ENCODE results near the gene PYGO1. TPM values are rescaled to one million over a fixed set of nuclear protein-coding genes. Genes with fewer than 3 reads are reported as not detected.

The PYGO1 gene, protein sequence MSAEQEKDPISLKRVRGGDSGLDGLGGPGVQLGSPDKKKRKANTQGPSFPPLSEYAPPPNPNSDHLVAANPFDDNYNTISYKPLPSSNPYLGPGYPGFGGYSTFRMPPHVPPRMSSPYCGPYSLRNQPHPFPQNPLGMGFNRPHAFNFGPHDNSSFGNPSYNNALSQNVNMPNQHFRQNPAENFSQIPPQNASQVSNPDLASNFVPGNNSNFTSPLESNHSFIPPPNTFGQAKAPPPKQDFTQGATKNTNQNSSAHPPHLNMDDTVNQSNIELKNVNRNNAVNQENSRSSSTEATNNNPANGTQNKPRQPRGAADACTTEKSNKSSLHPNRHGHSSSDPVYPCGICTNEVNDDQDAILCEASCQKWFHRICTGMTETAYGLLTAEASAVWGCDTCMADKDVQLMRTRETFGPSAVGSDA
- not detected for polyA plus RNA-seq (ENCODE audit: low read depth in 6 of 6)

DNA sequence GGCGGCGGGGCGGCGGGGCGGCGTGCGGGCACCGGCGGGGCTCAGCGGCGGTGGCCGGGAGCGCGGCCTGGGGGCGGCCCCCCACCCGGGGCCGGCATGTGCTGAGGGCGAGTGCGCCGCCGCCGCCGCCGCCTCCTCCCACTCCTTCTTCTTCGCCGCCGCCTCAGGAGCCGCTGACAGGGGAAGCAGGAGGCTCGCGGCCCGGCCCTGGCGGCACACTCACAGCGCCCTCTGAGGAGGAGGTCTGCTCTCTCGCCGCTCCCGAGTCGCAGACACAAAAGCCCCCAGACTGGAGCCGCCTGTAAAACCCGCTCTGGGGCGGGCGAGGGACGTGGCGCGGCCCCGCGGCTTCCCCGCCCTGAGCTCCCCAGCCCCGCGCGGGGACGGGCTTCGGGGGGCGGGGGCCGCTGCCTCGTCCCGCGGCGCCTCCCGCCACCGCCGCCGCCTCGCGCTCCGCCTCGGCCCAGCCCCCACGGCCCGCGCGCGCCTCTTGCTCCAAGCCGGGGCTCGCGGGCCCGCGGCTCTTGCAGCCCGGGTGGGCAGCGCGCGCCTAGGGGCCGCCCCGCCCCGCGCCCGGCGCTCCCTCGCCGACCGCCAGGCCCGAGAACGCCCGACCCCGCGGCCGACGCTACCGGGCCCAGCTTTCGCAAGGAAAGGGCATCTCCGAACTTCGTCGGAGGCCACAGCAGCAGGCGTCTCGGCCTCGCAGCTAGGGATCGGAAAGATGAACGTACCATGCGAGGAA, at the start of gene PYGO1:
TSS of gene PYGO1 (minus strand) at position 276 of the 745 bp plus-strand sequence. CDS start 462 bp downstream, outside the sequence.
- ATAC-seq (ENCODE audit: low read depth in 2 of 2) = peak; percentile 71 to 77
- H3K9me3 Mint-ChIP-seq = peaks cover 0 to 12% (median 7%) of the 10 kb centered on the region in 7 donors
- no peak within 1 kb of the TSS for H3K27ac Mint-ChIP-seq
- H3K36me3 Mint-ChIP-seq = no peaks in the 10 kb centered on the region
- peak; percentile 20 for DNase-seq
- H3K4me3 Mint-ChIP-seq = peak within 1 kb of the TSS; percentile 61 to 79 (median 73)
- peaks cover 40 to 52% (median 40%) of the 10 kb centered on the region in 3 donors for H3K27me3 Mint-ChIP-seq
- peaks cover 0 to 3% (median 0%) of the 10 kb centered on the region in 3 donors for H3K4me1 Mint-ChIP-seq

DNA sequence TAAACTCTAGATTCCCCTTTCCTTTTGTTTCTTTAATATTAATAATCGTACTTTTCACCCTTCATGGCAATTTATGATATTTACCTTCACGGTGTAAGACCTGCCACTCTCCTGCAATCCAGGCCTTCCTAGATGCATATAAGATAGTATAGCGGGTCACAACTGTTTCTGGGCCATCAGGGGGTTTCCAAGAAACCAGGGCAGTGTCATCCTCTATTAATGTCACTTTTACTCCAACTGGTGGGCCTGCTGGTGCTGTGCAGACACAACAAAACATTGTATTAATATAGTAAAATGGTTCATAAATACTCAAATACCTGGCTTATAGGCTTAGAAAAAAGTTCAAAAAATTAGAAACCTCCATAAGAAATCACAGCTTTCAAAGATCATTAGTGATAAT, 48.9 kb upstream of the PYGO1 start:
- no peaks in the 10 kb centered on the region for H3K36me3 Mint-ChIP-seq
- no peaks in the 10 kb centered on the region for H3K4me1 Mint-ChIP-seq
- peaks cover 0 to 15% (median 7%) of the 10 kb centered on the region in 3 donors for H3K27me3 Mint-ChIP-seq
- no peaks in the 10 kb centered on the region for H3K9me3 Mint-ChIP-seq
- ATAC-seq (ENCODE audit: low read depth in 2 of 2) (no peak), DNase-seq (no peak)
- H3K27ac Mint-ChIP-seq = no peak overlapping the region
- no peak overlapping the region for H3K4me3 Mint-ChIP-seq

DNA sequence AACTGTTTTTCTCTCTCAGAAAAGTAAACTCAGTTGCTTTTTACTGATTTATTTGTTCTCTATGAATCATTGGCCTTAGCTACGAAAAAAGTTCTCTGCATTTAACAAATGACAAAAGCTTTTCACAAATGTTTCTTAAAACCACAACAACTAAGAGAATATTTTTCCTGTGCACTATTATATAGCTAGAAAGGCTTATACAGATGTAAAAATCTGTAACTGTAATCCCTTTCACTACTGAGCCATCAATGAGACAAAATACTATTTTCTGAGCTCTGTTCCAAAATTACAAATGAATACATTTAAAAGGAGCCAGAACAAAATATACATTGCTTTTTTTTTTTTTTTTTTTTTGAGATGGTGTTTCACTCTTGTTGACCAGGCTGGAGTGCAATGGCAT, 45.6 kb upstream of the PYGO1 start:
- H3K4me3 Mint-ChIP-seq = no peak overlapping the region
- H3K27ac Mint-ChIP-seq = no peak overlapping the region
- ATAC-seq (ENCODE audit: low read depth in 2 of 2) = no peak
- peaks cover 0 to 19% (median 4%) of the 10 kb centered on the region in 3 donors for H3K27me3 Mint-ChIP-seq
- no peaks in the 10 kb centered on the region for H3K36me3 Mint-ChIP-seq
- no peaks in the 10 kb centered on the region for H3K9me3 Mint-ChIP-seq
- DNase-seq = no peak
- H3K4me1 Mint-ChIP-seq = no peaks in the 10 kb centered on the region

DNA sequence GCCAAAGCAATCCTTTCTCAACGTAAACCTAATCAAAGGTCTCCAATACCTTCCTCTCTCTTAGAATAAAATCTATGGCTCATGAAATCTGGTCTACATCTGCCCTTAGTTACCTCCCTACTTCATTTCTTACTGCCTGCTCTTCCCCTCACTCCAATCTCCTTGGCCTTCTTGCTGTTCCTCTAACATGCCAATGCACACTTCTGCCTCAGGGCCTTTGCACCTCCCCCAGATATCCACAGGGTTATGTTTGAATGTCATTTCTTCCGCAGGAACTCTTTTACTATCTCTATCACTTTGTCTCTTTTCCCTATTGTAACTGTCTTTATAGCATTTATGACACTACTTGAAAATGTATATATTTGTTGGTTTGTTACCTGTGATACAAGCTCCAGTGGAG, 44.3 kb upstream of the PYGO1 start:
- H3K36me3 Mint-ChIP-seq = no peaks in the 10 kb centered on the region
- no peak overlapping the region for H3K27ac Mint-ChIP-seq
- H3K4me1 Mint-ChIP-seq = no peaks in the 10 kb centered on the region
- DNase-seq (no peak), ATAC-seq (ENCODE audit: low read depth in 2 of 2) (no peak)
- H3K9me3 Mint-ChIP-seq = no peaks in the 10 kb centered on the region
- peaks cover 0 to 27% (median 4%) of the 10 kb centered on the region in 3 donors for H3K27me3 Mint-ChIP-seq
- H3K4me3 Mint-ChIP-seq = no peak overlapping the region

DNA sequence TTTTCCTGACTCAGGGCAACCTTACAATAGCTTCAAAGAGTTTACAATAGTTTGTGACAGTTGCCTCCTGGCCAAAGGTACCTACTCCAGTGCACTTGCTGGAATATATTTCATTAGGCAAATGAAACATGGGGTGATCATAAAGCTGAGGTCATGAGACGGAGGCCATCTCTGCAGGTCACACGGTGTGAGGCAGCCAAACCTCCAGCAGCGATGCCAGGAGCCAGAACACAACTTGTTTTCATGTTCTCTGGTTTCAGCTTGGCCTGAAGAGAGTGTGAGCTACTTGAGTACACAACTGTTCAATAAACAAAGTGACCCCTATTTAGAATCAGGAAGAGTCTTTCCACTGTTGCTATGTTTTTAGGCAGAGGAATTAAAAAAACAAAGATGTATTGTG, 42.7 kb upstream of the PYGO1 start:
- DNase-seq (no peak), ATAC-seq (ENCODE audit: low read depth in 2 of 2) (no peak)
- H3K4me3 Mint-ChIP-seq = no peak overlapping the region
- no peak overlapping the region for H3K27ac Mint-ChIP-seq
- H3K4me1 Mint-ChIP-seq = no peaks in the 10 kb centered on the region
- H3K9me3 Mint-ChIP-seq = no peaks in the 10 kb centered on the region
- H3K36me3 Mint-ChIP-seq = no peaks in the 10 kb centered on the region
- peaks cover 0 to 19% (median 4%) of the 10 kb centered on the region in 3 donors for H3K27me3 Mint-ChIP-seq

DNA sequence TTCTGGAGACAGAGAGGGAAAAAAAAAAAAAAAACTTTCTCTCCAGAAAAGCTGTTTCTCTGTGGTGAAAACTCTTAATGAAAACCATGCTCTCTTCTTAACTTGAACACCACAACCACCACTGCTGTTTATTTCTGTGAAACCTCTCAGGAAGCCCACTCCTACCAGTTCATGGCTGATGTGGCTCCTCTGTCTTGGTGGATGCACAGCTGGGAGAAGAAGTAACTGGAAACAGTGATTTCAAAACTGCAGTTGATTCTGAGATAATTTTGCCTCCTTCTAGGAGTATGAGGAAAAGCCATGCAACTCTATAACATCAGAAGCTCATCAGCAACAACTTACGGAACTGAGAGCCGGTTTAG, 40.2 kb upstream of the PYGO1 start:
- DNase-seq (no peak), ATAC-seq (ENCODE audit: low read depth in 2 of 2) (no peak)
- Mint-ChIP-seq H3K4me3 (no peak overlapping the region), H3K36me3 (no peaks in the 10 kb centered on the region), H3K27ac (no peak overlapping the region), H3K9me3 (no peaks in the 10 kb centered on the region), H3K4me1 (no peaks in the 10 kb centered on the region), H3K27me3 (peaks cover 0 to 19% (median 4%) of the 10 kb centered on the region in 3 donors)

DNA sequence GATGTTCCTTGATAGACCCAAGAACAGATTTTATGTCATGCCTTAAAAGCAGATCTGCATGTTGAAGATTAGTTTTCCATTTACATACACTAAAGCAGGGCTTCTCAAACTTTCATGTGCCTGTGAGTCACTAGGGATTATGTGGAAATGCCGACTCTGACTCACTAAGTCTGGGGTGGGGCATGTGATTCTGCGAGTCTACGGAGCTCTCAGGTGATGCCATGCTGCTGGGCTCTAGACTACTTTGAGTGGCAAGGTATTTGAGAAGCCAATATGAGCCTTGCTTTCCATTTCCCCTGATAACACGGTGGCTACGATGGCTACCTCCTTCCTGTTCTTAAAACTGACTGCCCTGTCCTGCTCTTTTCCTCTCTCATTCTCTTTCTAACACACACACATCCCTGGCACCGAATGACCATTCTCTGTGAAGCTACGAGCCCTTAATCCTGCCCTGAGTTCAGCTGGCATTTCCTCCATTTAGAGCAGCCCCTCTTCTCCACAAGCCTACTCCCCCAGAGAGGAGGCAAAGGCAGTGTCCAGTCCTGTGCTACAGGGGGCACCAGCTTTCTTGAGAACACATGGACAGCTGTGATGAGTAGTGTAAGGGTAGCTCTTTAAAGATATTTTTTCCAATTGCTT, 39.7 kb upstream of the PYGO1 start:
- Mint-ChIP-seq H3K4me3 (peak overlapping the region in 1 of 8 donors; percentile 48), H3K36me3 (no peaks in the 10 kb centered on the region), H3K27me3 (peaks cover 0 to 19% (median 4%) of the 10 kb centered on the region in 3 donors), H3K9me3 (no peaks in the 10 kb centered on the region), H3K4me1 (no peaks in the 10 kb centered on the region), H3K27ac (no peak overlapping the region)
- ATAC-seq (ENCODE audit: low read depth in 2 of 2) (no peak), DNase-seq (no peak)

DNA sequence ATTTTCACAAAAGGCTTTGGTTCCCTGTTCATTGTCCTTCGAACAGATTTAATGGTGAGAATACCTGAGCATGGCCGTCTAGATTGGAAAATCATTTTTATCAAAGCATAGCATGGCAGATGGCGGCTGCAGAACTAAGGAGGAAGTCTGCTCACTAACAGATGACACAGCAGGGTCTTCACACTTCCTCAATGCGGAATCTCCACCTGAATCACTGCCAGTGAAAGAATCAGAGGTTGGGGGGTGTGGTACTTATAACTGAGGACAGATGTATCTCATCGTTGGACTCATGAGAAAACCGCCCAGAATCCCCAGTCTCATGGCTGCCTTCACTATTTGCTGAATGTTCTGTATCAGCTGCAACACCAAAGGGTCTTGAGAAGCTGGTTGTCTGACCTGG, 31.6 kb upstream of the PYGO1 start:
- H3K27me3 Mint-ChIP-seq = peaks cover 8 to 25% (median 18%) of the 10 kb centered on the region in 3 donors
- H3K4me3 Mint-ChIP-seq = no peak overlapping the region
- DNase-seq (no peak), ATAC-seq (ENCODE audit: low read depth in 2 of 2) (no peak)
- H3K4me1 Mint-ChIP-seq = no peaks in the 10 kb centered on the region
- no peak overlapping the region for H3K27ac Mint-ChIP-seq
- H3K36me3 Mint-ChIP-seq = no peaks in the 10 kb centered on the region
- no peaks in the 10 kb centered on the region for H3K9me3 Mint-ChIP-seq

DNA sequence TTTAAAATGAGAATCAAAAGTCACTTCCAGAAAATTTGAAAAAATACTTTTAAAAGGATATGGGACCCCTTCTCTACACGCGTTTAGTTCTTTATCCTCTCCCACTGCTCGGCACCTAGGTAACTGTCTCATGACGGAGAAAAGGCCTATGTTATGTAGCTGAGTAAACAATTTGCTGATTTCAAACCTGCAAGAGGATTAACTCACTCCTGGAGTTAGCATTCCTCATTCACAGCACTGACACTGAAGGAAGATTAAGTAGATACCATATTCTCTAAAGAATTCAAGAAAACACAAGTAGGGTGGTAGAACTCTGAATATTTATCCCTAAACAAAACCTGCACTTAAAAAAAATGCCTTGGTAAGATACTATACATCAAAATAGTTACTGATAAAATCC, 30.2 kb upstream of the PYGO1 start:
- DNase-seq (no peak), ATAC-seq (ENCODE audit: low read depth in 2 of 2) (no peak)
- no peaks in the 10 kb centered on the region for H3K36me3 Mint-ChIP-seq
- no peaks in the 10 kb centered on the region for H3K4me1 Mint-ChIP-seq
- H3K27ac Mint-ChIP-seq = no peak overlapping the region
- H3K9me3 Mint-ChIP-seq = no peaks in the 10 kb centered on the region
- H3K27me3 Mint-ChIP-seq = peaks cover 21 to 33% (median 31%) of the 10 kb centered on the region in 3 donors
- no peak overlapping the region for H3K4me3 Mint-ChIP-seq

DNA sequence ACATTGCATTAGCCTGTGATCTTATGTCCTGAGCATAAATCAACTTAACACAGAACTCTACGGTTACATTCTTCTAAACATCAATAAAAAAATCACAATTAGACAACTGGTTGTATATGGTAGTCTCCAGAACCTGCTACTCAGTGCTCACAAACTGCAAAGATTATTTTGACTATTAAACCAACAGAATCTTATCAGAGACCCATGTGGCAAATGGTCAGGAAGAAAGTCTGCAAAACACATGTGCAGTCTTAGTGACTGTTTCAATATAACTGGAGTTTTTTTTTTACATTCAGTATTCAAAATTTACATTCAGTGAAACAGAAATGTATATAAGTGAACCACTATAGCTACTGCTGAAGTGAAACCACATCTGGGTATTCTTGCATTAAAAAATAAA, 27.3 kb upstream of the PYGO1 start:
- peaks cover 29 to 33% (median 32%) of the 10 kb centered on the region in 3 donors for H3K27me3 Mint-ChIP-seq
- no peak overlapping the region for H3K27ac Mint-ChIP-seq
- H3K4me3 Mint-ChIP-seq = no peak overlapping the region
- H3K4me1 Mint-ChIP-seq = no peaks in the 10 kb centered on the region
- ATAC-seq (ENCODE audit: low read depth in 2 of 2) (no peak), DNase-seq (no peak)
- H3K36me3 Mint-ChIP-seq = no peaks in the 10 kb centered on the region
- peaks cover 0 to 2% (median 0%) of the 10 kb centered on the region in 7 donors for H3K9me3 Mint-ChIP-seq

DNA sequence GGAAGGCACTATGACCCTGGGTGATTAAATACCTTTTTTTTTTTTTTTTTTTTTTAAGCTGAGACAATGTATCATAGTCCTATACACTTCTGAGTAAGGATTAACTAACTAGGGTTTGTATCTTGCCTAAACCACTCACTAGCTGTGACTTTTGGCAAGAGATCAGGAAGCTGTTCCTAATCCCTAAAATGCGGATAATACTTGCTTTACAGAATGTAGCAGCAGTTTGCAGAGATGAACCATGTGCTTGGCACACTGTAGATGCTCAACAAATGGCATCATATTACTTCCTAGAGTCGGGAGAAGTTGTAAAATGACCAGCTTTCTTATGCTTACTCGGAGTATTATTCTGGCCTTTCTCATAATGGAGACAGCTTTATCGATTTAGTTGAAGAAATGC, 25.6 kb upstream of the PYGO1 start:
- no peak for ATAC-seq (ENCODE audit: low read depth in 2 of 2)
- H3K27me3 Mint-ChIP-seq = peaks cover 28 to 37% (median 31%) of the 10 kb centered on the region in 3 donors

DNA sequence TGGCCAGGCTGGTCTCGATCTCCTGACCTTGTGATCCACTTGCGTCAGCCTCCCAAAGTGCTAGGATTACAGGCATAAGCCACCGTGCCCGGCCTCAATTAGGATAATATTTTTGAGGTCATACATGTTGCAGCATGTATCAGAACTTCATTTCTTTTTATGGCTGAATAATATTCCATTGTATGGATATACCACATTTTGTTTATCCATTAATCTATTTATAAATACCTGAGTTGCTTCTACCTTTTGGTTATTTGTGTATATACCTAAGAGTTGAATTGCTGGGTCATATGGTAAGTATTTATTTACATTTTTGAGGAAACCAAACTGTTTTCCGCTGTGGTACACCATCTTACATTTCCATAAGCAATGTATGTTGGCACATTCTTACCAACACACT, 18.1 kb upstream of the PYGO1 start:
- peaks cover 9 to 23% (median 13%) of the 10 kb centered on the region in 3 donors for H3K27me3 Mint-ChIP-seq
- H3K4me3 Mint-ChIP-seq = no peak overlapping the region
- no peak overlapping the region for H3K27ac Mint-ChIP-seq
- peaks cover 0 to 7% of the 10 kb centered on the region in 2 donors for H3K36me3 Mint-ChIP-seq
- ATAC-seq (ENCODE audit: low read depth in 2 of 2) (no peak), DNase-seq (no peak)
- no peaks in the 10 kb centered on the region for H3K4me1 Mint-ChIP-seq
- peaks cover 3 to 36% (median 18%) of the 10 kb centered on the region in 7 donors for H3K9me3 Mint-ChIP-seq

More for the DNA sequence above, 25.6 kb upstream of the PYGO1 start:
- DNase-seq = no peak
- peaks cover 0 to 12% (median 3%) of the 10 kb centered on the region in 7 donors for H3K9me3 Mint-ChIP-seq
- no peak overlapping the region for H3K27ac Mint-ChIP-seq
- peaks cover 0 to 7% of the 10 kb centered on the region in 2 donors for H3K36me3 Mint-ChIP-seq
- H3K4me1 Mint-ChIP-seq = no peaks in the 10 kb centered on the region
- H3K4me3 Mint-ChIP-seq = no peak overlapping the region

DNA sequence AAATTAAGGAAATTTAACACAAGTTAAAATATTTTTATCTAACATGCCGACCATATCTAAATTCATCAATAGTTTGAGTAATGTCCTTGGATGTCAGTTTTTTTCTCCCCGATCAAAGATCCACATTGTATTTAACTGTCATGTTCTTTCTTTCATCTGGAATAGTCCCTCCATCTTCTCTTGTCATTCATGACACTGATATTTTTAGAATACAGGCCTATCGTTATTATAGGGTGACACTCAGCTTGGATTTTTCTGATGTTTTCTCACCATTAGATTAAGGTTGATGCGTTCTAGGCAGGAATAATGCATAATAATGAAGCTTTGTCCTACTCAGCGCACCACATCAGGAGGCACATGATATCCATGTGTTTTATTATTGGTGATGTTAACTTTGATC, 13.2 kb upstream of the PYGO1 start:
- H3K9me3 Mint-ChIP-seq = peaks cover 0 to 16% (median 8%) of the 10 kb centered on the region in 7 donors
- H3K27ac Mint-ChIP-seq = no peak overlapping the region
- DNase-seq (no peak), ATAC-seq (ENCODE audit: low read depth in 2 of 2) (no peak)
- H3K4me1 Mint-ChIP-seq = no peaks in the 10 kb centered on the region
- no peaks in the 10 kb centered on the region for H3K36me3 Mint-ChIP-seq
- H3K27me3 Mint-ChIP-seq = peaks cover 5 to 27% (median 8%) of the 10 kb centered on the region in 3 donors
- H3K4me3 Mint-ChIP-seq = no peak overlapping the region

Data from naive B cell (primary cell).